ENCODE data around the gene OSGEP. TPM values are rescaled to one million over a fixed set of nuclear protein-coding genes. Genes with fewer than 3 reads are reported as not detected.

Gene OSGEP
- total and polyA plus RNA-seq, 4 donors = 35.5 to 54.1 (median 44.2) TPM

DNA sequence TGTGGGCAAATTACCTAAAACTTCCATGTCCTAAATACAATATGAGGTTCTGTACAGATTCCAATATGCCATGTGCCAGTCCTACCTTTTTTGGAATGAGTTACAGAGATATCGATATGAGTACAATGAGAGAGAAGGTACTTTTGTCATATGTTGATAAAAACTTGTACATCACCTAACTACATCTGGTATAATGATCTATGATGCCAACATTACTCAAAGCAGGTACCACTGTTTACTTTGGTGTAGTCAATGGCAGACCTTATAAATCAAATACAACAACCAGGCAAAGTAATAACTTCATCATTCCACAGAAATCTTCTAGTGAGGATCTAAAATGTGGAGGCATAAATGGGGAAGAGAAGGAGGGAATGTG is 54.0 kb downstream of the OSGEP start:
- no peak for DNase-seq
- WGBS, 2 donors = 95 to 97% methylated on average over 1 of the region's 1 CpG
- TF ChIP-seq CTCF (IDR thresholded peaks at IDR 0.05; ENCODE audit: control extremely low read depth, extremely low read depth) = no peak
- Histone ChIP-seq H3K27ac (ENCODE audit: low read depth in 1 of 2, low read length in 1 of 2) (no peak overlapping the region), H3K27me3 (ENCODE audit: control insufficient read depth in 3 of 3, insufficient read depth in 3 of 3, low read length in 2 of 3) (no peaks in the 10 kb centered on the region), H3K9ac (ENCODE audit: insufficient read depth in 1 of 2, low read length in 2 of 2) (no peak overlapping the region), H3K4me3 (no peak overlapping the region), H3K9me3 (ENCODE audit: control insufficient read depth in 4 of 4, insufficient read depth in 3 of 4, low read length in 3 of 4) (no peaks in the 10 kb centered on the region), H3K36me3 (ENCODE audit: control insufficient read depth in 4 of 4, insufficient read depth in 4 of 4, low read length in 4 of 4) (peaks cover 31 to 43% (median 33%) of the 10 kb centered on the region in 4 donors), H3K4me1 (ENCODE audit: control insufficient read depth in 5 of 5, insufficient read depth in 5 of 5, low read length in 5 of 5) (peaks cover 0 to 1% (median 0%) of the 10 kb centered on the region in 5 donors)
- no peak for ATAC-seq (ENCODE audit: insufficient read depth, low FRiP score)

GRCh38 chr14:20397511-20397910 is 57.1 kb downstream of the OSGEP start:
- DNase-seq (no peak), ATAC-seq (ENCODE audit: insufficient read depth, low FRiP score) (no peak)
- H3K4me1 ChIP-seq (ENCODE audit: control insufficient read depth in 5 of 5, insufficient read depth in 5 of 5, low read length in 5 of 5) = no peaks in the 10 kb centered on the region
- no peak overlapping the region for H3K27ac ChIP-seq (ENCODE audit: low read depth in 1 of 2, low read length in 1 of 2)
- no peaks in the 10 kb centered on the region for H3K27me3 ChIP-seq (ENCODE audit: control insufficient read depth in 3 of 3, insufficient read depth in 3 of 3, low read length in 2 of 3)
- H3K4me3 ChIP-seq = no peak overlapping the region
- H3K9me3 ChIP-seq (ENCODE audit: control insufficient read depth in 4 of 4, insufficient read depth in 3 of 4, low read length in 3 of 4) = no peaks in the 10 kb centered on the region
- H3K9ac ChIP-seq (ENCODE audit: insufficient read depth in 1 of 2, low read length in 2 of 2) = no peak overlapping the region
- WGBS, 2 donors = 90 to 95% methylated on average over 3 of the region's 3 CpGs
- no peak for TF ChIP-seq CTCF (IDR thresholded peaks at IDR 0.05; ENCODE audit: control extremely low read depth, extremely low read depth)
- peaks cover 25 to 41% (median 34%) of the 10 kb centered on the region in 4 donors for H3K36me3 ChIP-seq (ENCODE audit: control insufficient read depth in 4 of 4, insufficient read depth in 4 of 4, low read length in 4 of 4)

Small RNA genes lying within 50 kb of the gene (small RNA-seq; reads per million reads assigned to genes)
- gene RNA5SP382 (ENCODE audit: low replicate concordance) = not detected

Other genes starting within 250 kb of the OSGEP start
- gene OR11H6, start 231.1 kb downstream of the OSGEP start, total RNA-seq = not detected
- gene OR11H6, start 231.1 kb downstream of the OSGEP start, polyA plus RNA-seq = not detected
- gene OR11H7, start 225.8 kb downstream of the OSGEP start, total RNA-seq = not detected
- not detected for gene OR11H7, start 225.8 kb downstream of the OSGEP start, polyA plus RNA-seq
- gene OR11H4, start 215.5 kb downstream of the OSGEP start, total RNA-seq = not detected
- gene OR11H4, start 215.5 kb downstream of the OSGEP start, polyA plus RNA-seq = not detected
- 10 to 100 TPM; 17.7 to 21.8 TPM for gene TTC5, start 148.9 kb downstream of the OSGEP start, total RNA-seq
- 10 to 100 TPM in 1 of 2 donors, 1 to 10 TPM in 1; 5.0 to 10.7 TPM for gene TTC5, start 148.9 kb downstream of the OSGEP start, polyA plus RNA-seq
- 10 to 100 TPM; 28.9 to 89.1 TPM for gene CCNB1IP1, start 121.5 kb downstream of the OSGEP start, total RNA-seq
- 10 to 100 TPM; 30.1 to 61.2 TPM for gene CCNB1IP1, start 121.5 kb downstream of the OSGEP start, polyA plus RNA-seq
- 10 to 100 TPM; 15.3 to 17.7 TPM for gene PARP2, start 111.2 kb downstream of the OSGEP start, total RNA-seq
- 10 to 100 TPM; 10.9 to 15.5 TPM for gene PARP2, start 111.2 kb downstream of the OSGEP start, polyA plus RNA-seq
- gene TEP1, start 41.3 kb downstream of the OSGEP start, total RNA-seq = 10 to 100 TPM; 21.8 to 44.7 TPM
- gene TEP1, start 41.3 kb downstream of the OSGEP start, polyA plus RNA-seq = 10 to 100 TPM; 15.7 to 23.2 TPM
- under 1 TPM; 0.25 to 0.51 TPM for gene KLHL33, start 18.6 kb downstream of the OSGEP start, total RNA-seq
- under 1 TPM; 0.03 to 0.08 TPM for gene KLHL33, start 18.6 kb downstream of the OSGEP start, polyA plus RNA-seq
- 100 to 1,000 TPM in 1 of 2 donors, 10 to 100 TPM in 1; 66.2 to 144 TPM for gene APEX1, start 414 bp upstream of the OSGEP start, total RNA-seq
- gene APEX1, start 414 bp upstream of the OSGEP start, polyA plus RNA-seq = 100 to 1,000 TPM in 1 of 2 donors, 10 to 100 TPM in 1; 95.8 to 159 TPM
- gene PIP4P1, start 6.6 kb upstream of the OSGEP start, total RNA-seq = 10 to 100 TPM; 22.2 to 35.6 TPM
- gene PIP4P1, start 6.6 kb upstream of the OSGEP start, polyA plus RNA-seq = 10 to 100 TPM; 27.4 to 46.7 TPM
- gene PNP, start 14.6 kb upstream of the OSGEP start, total RNA-seq = 10 to 100 TPM; 15.5 to 41.4 TPM
- gene PNP, start 14.6 kb upstream of the OSGEP start, polyA plus RNA-seq = 100 to 1,000 TPM in 1 of 2 donors, 10 to 100 TPM in 1; 32.7 to 119 TPM
- gene RNASE10, start 50.7 kb upstream of the OSGEP start, total RNA-seq = 1 to 10 TPM in 1 of 2 donors, not detected in 1; 1.2 TPM
- under 1 TPM in 1 of 2 donors, not detected in 1; 0.06 TPM for gene RNASE10, start 50.7 kb upstream of the OSGEP start, polyA plus RNA-seq
- gene RNASE9, start 106.2 kb upstream of the OSGEP start, total RNA-seq = not detected
- not detected for gene RNASE9, start 106.2 kb upstream of the OSGEP start, polyA plus RNA-seq
- gene RNASE11, start 133.2 kb upstream of the OSGEP start, total RNA-seq = not detected
- not detected for gene RNASE11, start 133.2 kb upstream of the OSGEP start, polyA plus RNA-seq
- gene RNASE12, start 136.6 kb upstream of the OSGEP start, total RNA-seq = not detected
- gene RNASE12, start 136.6 kb upstream of the OSGEP start, polyA plus RNA-seq = not detected
- not detected for gene OR6S1, start 186.9 kb upstream of the OSGEP start, total RNA-seq
- gene OR6S1, start 186.9 kb upstream of the OSGEP start, polyA plus RNA-seq = not detected
- 10 to 100 TPM; 14.5 to 51.9 TPM for gene RNASE4, start 229.7 kb upstream of the OSGEP start, total RNA-seq
- 10 to 100 TPM; 28.4 to 28.8 TPM for gene RNASE4, start 229.7 kb upstream of the OSGEP start, polyA plus RNA-seq
- gene ANG, start 234.0 kb upstream of the OSGEP start, total RNA-seq = 10 to 100 TPM; 14.0 to 16.3 TPM
- gene ANG, start 234.0 kb upstream of the OSGEP start, polyA plus RNA-seq = 10 to 100 TPM; 19.6 to 27.5 TPM

Measured in lung (tissue), 13 donors.